ENCODE measurements around the gene ABCF3. TPM values are rescaled to one million over a fixed set of nuclear protein-coding genes. Genes with fewer than 3 reads are reported as not detected.

Gene ABCF3
- total and polyA plus RNA-seq, 2 of the 13 experiments (the other 11 are each of a cell fraction or from before 2014, with no cell fraction given) = 38.8 to 46.5 TPM

DNA sequence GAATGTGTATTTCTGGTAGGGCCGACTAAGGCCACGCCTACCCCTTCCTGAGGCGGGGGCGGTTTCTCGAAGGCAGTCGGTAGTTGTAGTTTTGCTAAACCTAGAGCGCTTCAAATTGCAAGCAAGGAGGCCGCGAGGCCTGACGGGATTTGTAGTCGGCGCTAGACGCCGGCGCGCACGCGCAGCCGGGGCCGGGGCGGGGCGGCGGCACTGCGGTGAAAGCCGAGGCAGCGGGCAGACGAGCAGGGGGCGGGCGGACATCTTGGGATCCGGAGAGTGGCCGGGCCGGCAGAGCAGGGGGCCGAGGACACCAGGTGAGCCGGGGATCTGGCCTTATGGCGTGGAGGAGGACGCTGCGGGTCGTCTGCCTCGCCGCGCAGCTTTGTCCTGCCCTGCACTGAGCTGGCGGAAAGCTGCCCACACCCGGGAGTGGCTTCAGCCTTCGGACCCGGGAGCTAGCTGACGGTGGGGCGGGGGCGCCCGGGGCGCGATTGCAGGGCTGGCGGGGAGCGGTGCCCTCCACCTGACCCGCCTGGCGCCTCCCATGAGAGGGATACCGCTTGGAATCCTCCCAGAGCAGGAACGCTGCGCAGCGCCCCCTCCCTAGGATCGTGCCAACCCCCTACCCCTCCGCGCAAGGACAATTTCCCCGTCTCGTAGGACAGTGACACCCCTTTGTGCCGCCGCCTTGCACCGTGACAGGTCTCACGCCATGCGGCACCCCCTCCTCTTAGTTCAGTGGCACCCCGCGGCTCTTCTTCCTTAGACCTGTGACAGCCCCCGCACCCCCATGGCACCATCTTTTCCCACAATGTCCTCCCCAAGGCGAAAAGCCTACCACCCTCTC lies 11.1 kb upstream of the ABCF3 start, which contains the start of gene AP2M1 (continued):
- TF ChIP-seq GLMP (CRISPR knock-in tag; IDR thresholded peaks at IDR 0.05; ENCODE audit: borderline replicate concordance) (no peak), ATRX (CRISPR knock-in tag; IDR thresholded peaks at IDR 0.05; ENCODE audit: borderline replicate concordance) (no peak), ZBTB39 (CRISPR knock-in tag; IDR thresholded peaks at IDR 0.05) (no peak), PHF20 (CRISPR knock-in tag; IDR thresholded peaks at IDR 0.05) (peak; percentile 63), ZC3H4 (CRISPR knock-in tag; IDR thresholded peaks at IDR 0.05; ENCODE audit: borderline replicate concordance) (no peak), ZFP36L2 (CRISPR knock-in tag; IDR thresholded peaks at IDR 0.05) (0 out of 2 replicates have a peak, but pooled peaks have one; percentile 59), SMAD1 (CRISPR knock-in tag; IDR thresholded peaks at IDR 0.05; ENCODE audit: borderline replicate concordance, low read depth) (no peak), ZNF232 (CRISPR knock-in tag; IDR thresholded peaks at IDR 0.05; ENCODE audit: borderline replicate concordance) (peak; percentile 76; the same call in 1 of the 2 replicates), TRIM24 (CRISPR knock-in tag; IDR thresholded peaks at IDR 0.05) (no peak), GFI1 (CRISPR knock-in tag; IDR thresholded peaks at IDR 0.05; ENCODE audit: borderline replicate concordance) (no peak), NFIC (IDR thresholded peaks at IDR 0.05; ENCODE audit: low read length) (no peak), CREBL2 (CRISPR knock-in tag; IDR thresholded peaks at IDR 0.05; ENCODE audit: borderline replicate concordance) (0 out of 2 replicates have a peak, but pooled peaks have one; percentile 59), ZNF333 (CRISPR knock-in tag; IDR thresholded peaks at IDR 0.05; ENCODE audit: borderline replicate concordance) (peak; percentile 50; the same call in 1 of the 2 replicates), ZSCAN22 (CRISPR knock-in tag; IDR thresholded peaks at IDR 0.05) (no peak), ZNF20 (CRISPR knock-in tag; IDR thresholded peaks at IDR 0.05) (no peak), CREB3 (CRISPR knock-in tag; IDR thresholded peaks at IDR 0.05) (no peak), GLI4 (CRISPR knock-in tag; IDR thresholded peaks at IDR 0.05; ENCODE audit: borderline replicate concordance) (peak; percentile 19; the same call in 1 of the 2 replicates), TARDBP (CRISPR knock-in tag; IDR thresholded peaks at IDR 0.05) (peak; percentile 75), ZNF615 (CRISPR knock-in tag; IDR thresholded peaks at IDR 0.05; ENCODE audit: borderline replicate concordance) (no peak), MIER3 (CRISPR knock-in tag; IDR thresholded peaks at IDR 0.05; ENCODE audit: borderline replicate concordance) (no peak)
- TF ChIP-seq, protein P1, sequence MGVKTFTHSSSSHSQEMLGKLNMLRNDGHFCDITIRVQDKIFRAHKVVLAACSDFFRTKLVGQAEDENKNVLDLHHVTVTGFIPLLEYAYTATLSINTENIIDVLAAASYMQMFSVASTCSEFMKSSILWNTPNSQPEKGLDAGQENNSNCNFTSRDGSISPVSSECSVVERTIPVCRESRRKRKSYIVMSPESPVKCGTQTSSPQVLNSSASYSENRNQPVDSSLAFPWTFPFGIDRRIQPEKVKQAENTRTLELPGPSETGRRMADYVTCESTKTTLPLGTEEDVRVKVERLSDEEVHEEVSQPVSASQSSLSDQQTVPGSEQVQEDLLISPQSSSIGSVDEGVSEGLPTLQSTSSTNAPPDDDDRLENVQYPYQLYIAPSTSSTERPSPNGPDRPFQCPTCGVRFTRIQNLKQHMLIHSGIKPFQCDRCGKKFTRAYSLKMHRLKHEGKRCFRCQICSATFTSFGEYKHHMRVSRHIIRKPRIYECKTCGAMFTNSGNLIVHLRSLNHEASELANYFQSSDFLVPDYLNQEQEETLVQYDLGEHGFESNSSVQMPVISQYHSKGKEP (CRISPR knock-in tag; IDR thresholded peaks at IDR 0.05) = 0 out of 2 replicates have a peak, but pooled peaks have one; percentile 61
- TF ChIP-seq, protein P2, sequence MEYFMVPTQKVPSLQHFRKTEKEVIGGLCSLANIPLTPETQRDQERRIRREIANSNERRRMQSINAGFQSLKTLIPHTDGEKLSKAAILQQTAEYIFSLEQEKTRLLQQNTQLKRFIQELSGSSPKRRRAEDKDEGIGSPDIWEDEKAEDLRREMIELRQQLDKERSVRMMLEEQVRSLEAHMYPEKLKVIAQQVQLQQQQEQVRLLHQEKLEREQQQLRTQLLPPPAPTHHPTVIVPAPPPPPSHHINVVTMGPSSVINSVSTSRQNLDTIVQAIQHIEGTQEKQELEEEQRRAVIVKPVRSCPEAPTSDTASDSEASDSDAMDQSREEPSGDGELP (IDR thresholded peaks at IDR 0.05; ENCODE audit: borderline replicate concordance, low read depth) = peak; percentile 19; the same call in 1 of the 2 replicates

Data from HepG2 (cell line).